ENCODE measurements around the gene GRIK4. TPM values are rescaled to one million over a fixed set of nuclear protein-coding genes. Genes with fewer than 3 reads are reported as not detected.

GRIK4 gene
- total RNA-seq, 1 experiment from 2014 or later = not detected

DNA sequence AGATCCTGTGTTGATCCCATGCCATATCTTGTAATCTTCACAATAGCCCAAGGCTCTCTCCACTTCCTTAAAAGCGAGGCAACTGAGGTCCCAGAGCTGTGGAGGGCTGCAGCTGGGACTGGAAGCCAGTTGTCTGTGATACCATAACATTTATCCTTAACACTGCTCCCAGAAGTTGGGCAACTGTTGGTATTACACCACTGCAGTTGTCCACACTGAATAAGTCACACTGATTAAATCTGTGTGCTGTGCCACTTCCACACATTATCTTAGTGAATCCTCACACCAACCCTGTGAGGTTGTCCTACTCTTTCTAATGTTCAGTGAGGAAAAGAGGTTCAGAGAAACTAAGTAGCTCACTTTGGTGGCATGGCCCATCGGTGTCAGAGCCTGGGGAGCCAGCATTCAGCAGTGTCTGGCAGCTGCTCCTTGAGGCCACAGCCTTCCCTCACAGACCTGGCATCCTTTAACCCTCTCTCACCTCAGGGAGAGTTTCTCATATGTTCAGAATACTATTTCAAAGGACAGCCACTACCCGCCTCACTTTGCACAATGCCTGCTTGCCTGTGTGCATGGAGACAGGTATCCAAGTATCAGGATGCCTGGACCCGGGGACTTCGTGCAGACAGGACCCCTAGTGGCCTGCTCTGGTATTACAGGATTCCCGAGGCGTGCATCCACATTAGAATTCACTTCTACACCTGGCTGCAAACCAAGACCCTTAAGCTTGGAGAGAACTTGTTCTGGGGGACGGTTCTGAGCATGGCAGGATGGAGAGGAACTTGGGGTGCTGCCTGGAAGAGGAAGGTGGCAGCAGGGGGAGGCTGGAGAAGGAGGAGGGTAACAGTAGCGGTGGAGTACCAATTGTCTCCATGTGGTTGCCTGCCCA, 290.5 kb downstream of the GRIK4 start:
- DNase-seq (ENCODE audit: low read depth) = peak; percentile 24

DNA sequence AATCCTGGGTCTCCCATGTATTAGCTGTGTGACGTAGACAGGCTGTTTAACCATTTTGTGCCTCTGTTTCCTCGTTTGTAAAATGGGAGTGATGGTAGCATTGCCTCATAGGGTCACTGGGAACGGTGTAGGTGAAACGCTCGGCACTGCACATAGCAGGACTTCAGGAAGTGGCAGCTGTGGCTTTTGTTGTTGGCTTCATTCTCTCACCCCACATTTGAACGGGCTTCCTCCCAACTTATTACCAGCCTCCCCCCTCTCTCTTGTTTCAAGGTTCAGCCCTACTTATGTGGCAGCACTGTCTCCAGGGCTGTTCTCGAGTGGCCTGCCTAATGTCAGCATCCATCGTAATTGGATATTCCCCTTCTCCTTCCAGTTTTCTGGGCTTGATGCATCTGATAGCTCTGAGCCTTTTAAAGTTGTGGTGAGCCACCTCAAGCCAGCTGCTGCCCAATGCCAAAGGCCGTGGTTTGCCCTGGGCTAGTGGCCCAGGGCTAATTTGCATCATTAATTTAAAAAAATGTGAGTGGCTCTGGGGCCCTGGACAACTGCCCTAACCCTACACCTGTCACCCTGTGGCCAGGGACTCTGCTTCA, 294.5 kb downstream of the GRIK4 start:
- DNase-seq (ENCODE audit: low read depth) = no peak

DNA sequence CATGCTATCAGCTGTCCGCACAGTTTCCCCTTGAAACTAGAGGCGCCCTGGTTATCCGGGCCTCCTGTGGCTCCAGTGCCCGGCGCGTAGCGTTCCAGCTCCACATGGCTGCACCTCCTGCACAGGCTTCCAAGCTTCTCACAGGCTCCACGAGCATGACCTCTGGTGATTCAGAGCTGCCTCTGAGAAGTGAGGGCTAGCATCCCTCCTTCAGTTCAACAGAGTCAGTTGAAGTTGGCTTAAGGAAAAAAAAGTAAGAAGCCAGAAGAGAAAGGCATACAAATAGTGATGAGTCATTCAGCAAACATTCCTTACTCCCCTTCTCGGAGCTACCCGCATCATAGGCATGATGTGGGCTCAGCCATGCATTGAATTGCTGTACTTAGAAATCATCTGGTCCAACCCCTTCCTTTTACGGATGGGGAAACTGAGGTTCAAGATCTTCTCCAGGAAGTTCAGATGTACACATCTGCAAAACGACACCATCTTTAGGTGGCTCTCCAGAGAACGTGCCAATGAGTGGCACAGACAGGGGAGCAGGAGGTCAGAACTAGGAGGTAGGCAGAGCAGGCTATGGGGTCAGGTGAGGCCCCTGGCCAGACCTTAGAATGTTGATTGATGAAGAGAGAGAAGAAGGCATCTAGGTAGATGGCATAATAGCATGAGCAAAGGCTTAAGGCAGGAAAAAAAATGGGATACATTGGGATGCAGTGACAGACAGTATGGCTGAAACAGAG, 296.0 kb downstream of the GRIK4 start:
- DNase-seq (ENCODE audit: low read depth) = peak; percentile 98

DNA sequence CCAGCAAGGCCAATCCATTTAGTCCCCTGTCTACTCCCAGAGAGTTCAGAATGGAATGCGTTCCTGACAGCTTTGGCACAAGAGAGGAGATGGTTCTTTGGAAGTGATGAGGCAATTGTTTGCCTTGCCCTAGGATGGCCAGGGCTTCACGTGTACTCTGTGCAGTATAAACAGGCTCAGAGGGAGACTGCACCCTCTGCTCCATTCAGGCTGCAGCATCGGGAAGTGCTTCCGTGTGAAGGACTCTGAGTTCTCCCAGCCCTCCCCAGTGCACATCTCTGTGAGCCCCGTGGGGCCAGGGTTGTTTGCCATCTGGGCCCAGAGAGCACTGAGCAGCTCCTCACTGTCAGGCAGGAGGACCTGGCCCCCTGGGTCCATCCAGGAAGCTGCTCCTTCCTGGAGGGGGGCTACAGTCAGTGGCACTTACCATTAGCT, 297.1 kb downstream of the GRIK4 start:
- no peak for DNase-seq (ENCODE audit: low read depth)

DNA sequence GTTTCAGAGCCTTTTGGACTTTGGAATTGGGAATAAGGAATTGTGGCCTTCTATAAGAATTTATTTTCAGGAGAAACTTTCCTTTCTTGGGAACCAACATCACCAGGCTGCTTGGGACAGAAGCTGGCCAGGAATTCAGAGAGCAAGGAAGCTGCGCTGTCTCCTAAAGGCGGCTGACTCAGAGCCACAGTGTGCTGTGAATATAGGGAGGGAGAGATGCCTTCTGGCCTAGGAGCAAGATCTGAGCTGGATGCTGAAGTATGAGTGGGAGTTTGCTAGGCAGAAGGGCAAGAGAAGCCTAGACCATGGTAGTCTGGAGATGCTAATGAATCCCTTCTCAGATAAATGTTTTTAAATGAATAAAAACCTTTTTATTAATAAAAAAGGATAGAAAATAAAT, 298.7 kb downstream of the GRIK4 start:
- DNase-seq (ENCODE audit: low read depth) = peak; percentile 35

DNA sequence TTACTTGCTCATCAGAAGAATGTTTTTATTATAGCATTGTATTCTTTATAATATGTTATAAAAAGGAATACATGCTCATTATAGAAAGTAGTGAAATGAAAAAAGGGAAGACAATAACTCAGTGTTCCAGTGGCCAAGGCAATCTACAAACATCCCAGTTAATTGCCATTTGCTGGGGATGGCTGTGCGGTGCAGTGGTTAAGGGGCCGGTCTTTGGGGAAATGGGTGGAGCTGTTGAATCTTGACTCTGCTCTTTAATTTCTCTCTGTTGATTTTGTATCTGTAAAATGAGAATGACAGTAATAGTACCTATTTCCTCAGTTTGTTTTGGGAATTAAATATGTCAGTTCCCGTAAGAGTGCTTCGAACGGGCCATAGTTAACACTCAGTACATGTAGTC, 299.7 kb downstream of the GRIK4 start:
- no peak for DNase-seq (ENCODE audit: low read depth)

DNA sequence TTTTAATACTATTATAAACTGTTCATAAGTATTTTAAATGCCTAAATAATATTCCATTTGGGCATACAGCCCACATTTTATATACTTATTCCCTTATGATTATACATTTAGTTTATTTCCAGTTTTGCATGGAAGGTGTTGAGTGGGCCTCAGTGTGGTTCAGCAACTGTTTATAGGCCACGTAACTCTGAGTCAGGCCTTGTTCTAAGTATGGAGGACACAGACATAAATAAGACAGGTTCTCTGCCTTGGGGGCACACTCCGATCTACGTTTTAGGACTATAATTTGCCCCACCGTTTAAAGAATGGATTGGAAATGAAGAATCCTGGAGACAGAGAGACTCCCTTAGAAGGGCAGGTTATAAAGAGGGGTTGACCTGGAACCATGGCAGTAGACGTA, 300.2 kb downstream of the GRIK4 start:
- no peak for DNase-seq (ENCODE audit: low read depth)

DNA sequence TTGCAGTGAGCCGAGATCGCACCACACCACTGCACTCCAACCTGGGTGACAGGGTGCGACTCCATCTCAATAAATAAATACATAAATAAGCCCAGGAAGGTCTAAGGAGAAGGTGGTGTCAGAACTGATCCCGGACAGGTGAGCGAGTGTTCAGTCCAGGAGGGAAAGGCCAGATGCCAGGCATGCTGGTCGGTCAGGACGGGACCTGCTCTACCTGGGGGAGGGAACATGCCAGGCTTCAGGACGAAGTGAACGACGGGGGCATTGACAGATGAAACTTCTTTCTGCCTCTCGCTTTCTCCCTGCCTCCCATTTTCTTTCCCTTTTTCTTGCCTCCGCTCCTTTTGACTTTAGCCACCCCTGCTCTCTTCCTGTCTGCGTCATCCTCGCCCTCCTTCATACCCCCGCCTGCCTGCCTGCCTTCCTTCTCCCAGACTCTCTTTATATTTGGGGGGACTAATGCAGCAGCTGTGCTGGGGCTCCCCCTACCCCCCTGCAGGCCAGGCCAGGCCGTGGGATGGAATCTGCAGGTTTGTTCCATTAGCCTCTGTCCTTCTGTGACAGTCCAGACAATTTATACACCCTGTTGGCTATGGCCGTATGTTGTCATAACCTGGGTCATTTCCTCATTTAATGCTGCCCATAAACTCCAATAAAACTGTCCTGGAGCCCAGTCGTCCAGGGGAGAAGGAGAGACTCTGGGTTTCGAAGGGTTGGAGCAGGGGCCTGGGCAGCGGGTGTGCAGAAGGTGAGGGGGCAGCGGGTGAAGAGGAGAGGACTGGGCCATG, 303.2 kb downstream of the GRIK4 start:
- DNase-seq (ENCODE audit: low read depth) = no peak

DNA sequence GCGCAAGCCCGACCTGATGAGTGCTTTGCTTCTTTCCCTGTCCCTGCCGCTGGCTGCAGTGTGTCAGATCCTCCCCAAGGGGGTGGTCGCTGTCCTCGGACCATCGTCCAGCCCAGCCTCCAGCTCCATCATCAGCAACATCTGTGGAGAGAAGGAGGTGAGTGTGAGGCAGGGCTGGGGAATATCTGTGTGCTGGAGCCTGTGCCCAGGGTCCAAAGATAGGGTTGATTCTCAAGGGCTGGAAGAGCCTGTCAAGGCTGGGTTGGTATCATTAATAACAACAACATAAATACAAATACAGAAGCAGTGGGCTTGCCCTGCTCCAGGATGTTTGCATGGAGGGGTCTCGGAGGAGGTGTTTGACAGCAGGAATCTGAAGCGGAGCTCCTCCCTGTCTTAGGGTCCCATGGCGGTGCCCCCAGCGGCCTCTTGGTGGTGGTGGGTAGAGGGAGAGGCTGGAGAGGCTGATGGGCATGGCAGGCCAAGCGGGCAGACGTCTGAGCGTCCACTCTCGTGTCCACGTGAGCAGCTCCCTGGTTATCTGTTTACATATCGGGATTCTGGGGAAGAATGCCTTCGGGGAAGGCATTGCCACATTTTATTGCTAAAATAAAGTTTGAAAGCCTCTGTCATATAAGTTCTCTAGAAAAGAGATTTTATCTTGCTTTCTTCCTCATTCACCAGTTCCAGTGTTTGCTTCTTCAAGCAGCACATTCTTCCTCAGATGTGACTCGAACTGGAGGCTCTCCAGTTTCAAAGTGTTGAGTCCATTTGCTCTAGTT, 304.0 kb downstream of the GRIK4 start:
- no peak for DNase-seq (ENCODE audit: low read depth)

DNA sequence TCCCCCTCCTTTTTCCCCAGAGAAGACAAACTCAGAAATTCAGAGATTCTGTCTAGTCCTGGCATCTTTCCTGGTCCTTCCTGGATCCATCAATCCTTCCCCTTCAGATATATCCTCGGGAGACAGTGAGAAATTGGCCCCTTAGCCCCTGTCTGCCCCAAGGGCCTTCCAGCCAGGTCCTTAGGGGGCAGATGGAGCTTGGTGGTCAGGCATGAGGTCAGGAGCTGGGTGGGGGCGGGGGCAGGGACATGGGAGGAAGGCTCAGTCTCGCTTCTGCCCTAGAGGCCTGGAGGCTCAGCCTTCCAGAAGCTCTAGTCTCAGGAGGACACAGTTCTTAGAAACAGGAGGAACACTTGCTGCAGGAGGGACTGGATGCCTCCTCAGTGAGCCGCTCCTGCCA, 304.6 kb downstream of the GRIK4 start:
- no peak for DNase-seq (ENCODE audit: low read depth)

DNA sequence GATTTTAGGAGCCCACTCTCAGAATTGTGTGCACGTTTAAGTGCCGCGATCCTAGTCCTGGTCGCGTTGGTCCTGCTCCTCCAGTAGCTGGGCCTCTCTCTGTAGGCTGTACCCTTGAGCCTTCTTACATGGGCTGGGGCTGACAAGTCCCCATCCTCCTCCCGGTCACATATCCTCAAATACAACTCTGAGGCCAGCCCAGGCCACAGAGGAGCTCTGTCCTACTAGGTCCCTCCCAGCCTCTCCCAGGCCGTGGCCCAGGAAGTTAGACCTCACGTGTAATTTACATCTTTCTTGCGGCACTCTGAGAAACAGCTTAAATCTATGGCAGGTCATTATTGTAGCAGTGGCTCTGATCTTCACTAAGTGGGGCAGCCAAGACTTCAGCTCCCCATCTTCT, 305.2 kb downstream of the GRIK4 start:
- DNase-seq (ENCODE audit: low read depth) = no peak

DNA sequence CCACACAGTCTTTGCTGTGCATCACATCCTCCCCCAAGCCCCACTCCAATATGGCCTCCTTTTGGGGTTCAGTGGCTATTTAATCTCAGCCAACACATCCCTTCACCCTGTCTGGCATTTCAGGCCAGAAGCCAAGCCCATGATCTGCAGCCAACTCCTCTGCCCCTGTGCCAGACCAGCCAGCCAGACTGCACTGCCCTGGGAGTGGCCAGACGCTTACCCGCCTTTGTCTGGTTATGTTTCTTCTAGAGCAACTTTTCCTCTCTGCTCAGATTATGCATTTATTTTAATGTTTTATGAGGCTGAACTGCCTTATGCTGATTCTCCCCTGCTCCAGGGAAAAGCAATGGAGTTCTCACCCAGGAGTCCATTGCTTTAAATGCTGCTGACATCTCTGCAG, 305.6 kb downstream of the GRIK4 start:
- no peak for DNase-seq (ENCODE audit: low read depth)

DNA sequence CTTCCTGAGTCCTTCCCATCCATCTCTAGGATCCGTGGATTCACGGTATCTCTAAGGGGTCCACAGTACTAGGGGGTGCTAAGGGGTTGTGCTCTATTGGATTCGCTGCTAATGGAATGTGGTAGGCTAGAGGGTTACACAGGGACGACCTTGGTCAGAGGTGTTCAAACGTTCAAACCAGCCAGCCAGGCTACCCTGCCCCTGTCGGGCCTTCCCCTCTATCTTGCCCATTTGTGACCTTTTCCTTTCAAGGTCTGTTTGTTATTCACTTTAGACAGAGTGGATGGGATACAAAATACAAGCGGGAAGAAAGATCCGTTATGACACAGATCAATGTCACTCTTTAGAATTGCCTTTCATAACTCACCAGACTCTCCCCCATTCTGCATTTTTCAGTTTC, 306.5 kb downstream of the GRIK4 start:
- DNase-seq (ENCODE audit: low read depth) = no peak

DNA sequence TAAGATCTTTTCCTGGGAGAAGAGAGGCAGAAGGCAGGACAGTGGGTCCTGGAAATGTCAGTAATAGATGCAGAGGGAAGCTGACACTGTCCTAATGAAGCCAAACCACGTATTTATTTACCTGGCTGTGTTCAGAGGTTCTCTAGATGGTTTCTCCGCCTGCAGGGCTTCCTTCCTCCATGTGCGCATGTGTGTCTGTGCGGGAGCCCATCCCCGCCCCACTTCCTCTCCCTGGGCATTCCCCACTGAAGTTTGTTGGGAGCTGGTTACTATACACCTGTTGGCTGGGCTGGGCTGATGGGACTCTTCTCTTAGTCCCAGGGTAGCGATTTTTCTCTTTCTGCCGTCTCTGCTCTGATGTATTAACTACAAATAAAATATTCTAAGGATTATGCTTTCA, 307.5 kb downstream of the GRIK4 start:
- no peak for DNase-seq (ENCODE audit: low read depth)

DNA sequence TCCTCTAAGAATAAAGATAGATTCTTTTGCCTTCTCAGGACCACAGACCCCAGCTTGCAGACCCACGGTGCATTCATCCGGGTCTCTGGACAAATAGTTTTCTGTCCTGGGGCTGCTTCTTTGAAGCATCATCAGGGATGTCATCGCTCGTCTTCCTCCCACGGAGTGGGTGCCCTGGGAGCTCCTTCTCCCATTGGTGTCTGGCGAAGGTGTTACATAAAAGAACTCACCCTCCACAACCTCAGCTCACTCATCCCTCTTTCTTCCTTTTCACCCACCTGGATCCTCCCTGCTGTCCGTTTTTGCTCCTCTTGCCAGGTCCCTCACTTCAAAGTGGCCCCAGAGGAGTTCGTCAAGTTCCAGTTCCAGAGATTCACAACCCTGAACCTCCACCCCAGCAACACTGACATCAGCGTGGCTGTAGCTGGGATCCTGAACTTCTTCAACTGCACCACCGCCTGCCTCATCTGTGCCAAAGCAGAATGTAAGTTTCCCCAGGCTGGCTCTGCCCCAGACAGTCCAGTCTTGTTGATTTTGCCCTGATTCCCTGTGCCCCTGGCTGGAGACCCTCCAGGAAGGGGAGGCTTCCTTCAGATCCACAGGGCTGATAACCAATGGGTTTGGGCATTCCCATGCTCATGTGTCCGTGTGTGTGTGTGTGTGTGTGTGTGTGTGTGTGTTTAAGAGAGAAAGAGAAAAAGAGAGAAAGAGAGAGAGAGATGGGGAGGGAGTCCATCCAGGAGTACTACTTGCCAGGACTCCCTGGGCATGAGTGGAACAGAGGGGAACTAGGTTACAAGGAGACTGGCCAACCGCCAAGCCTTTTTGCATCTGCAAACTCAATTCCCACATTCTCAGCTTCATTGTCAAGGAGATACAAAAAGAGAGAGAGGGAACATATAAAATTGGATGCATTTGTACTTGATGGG, 308.2 kb downstream of the GRIK4 start:
- no peak for DNase-seq (ENCODE audit: low read depth)

DNA sequence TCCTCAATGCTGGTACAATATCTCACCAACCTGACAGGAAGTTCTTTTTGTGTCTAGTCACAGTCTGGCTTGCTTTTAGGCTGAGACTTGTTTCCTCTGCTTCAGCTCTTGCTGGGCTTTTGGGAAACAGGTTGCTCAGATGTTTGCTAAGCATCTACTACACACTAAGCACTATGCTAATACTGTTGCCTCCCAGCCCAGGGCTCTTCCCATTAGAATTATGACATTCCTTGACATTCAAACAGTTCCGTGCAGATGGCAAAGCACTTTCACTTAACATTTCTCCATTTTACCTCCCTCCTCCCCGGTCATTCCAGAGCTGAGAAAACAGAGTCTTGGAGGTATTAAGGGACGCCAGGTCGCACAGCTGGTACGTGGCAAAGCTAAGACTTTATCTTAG, 311.6 kb downstream of the GRIK4 start:
- no peak for DNase-seq (ENCODE audit: low read depth)

DNA sequence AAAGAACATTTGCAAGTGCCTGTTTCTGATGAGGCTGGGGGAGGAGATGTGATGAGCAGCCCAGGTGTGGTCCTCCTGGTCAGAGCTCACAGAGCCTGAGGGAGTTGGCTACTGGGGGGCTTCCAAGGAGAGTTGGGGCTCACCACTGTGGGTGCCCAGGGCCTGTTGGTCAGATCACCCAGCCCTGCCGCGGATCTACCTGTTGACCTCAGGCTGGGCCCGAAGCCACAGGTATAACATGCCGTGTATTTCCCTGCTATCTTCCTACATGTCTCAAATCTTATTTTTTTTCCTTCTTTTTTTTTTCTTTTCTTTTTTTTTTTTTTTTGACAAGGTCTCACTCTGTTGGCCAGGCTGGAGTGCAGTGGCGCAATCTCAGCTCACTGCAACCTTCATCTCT, 312.7 kb downstream of the GRIK4 start:
- DNase-seq (ENCODE audit: low read depth) = no peak

DNA sequence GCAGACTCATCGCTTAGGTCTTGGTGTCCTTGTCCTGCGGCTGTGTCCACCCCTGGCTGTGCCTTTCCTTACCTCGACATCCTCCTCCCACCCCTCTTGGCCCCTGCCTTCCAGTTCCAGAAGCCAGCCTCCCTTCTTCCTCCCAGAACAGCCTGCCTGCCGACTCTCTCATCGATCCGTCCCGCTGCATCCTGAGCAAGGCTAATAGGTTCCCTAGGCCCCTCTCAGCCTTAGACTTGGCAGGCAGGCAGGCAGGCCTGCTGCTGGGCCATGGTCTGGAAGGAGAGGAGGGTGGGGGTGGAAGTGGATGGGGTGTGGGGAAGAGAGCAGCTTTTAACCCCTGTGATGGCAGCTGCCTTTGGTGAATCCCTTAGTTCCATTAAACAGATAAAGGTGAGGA, 315.6 kb downstream of the GRIK4 start:
- no peak for DNase-seq (ENCODE audit: low read depth)

DNA sequence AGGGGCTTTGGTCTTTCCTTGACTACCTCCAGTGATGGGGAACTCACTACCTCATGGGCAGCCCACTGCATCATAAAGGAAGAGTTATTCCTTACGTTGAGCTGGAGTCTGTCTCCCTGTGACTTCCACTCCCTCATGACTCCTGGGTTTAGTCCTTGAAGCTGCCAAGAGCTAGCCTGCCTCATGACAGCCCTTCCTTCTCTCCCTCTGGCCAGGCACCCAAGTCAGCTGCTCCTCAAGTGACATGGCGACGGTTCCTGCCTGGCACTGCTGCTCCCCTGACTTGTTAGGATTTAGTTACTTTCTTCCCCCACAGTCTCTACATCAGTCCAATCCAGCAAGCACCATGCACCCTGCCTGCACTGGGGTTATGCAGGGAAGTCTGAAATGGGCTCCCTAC, 316.3 kb downstream of the GRIK4 start:
- DNase-seq (ENCODE audit: low read depth) = no peak

DNA sequence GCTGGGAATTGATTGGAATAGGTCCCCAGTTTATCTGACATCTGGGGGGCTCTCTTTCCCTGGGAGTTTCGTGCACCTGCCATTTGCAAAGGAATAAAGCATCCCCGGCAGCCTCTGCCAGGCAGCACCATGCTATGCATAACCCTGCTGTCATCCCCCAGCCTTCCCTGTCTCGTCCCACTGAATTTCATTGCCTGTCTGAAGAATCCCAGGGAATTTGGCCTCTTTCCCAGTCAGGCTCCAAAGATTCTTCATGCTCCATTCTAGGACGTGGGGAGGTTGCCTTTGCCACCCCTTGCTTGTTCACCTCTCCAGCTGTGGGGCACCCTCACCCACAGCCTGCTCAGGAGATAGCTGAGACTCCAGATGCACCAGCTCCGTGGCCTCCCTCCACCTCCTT, 317.3 kb downstream of the GRIK4 start:
- no peak for DNase-seq (ENCODE audit: low read depth)
